Nephron progenitor cell (in vitro differentiated cells): Measurements from ENCODE around the gene LENG9.

Experiments
- DNase-seq: peaks from one replicate; pipeline ENCODE4 v3.0.0; 2021
- H3K27ac Mint-ChIP-seq: 2 replicates; pipeline ENCODE4 v1.8.0; 2021; ENCODE audit warnings: mild to moderate bottlenecking, moderate library complexity, mixed read lengths
- H3K27me3 Mint-ChIP-seq: 2 replicates; pipeline ENCODE4 v1.8.0; 2021; ENCODE audit warnings: mild to moderate bottlenecking, low read depth, mixed read lengths; ENCODE audit not compliant: poor library complexity
- H3K36me3 Mint-ChIP-seq: 2 replicates; pipeline ENCODE4 v1.8.0; 2021; ENCODE audit warnings: low read depth, mixed read lengths
- H3K4me1 Mint-ChIP-seq: 2 replicates; pipeline ENCODE4 v1.8.0; 2021; ENCODE audit warnings: mixed read lengths
- H3K4me3 Mint-ChIP-seq: 2 replicates; pipeline ENCODE4 v1.8.0; 2021; ENCODE audit warnings: mild to moderate bottlenecking, moderate library complexity, mixed read lengths
- H3K9me3 Mint-ChIP-seq: 2 replicates; pipeline ENCODE4 v1.8.0; 2021; ENCODE audit warnings: mild to moderate bottlenecking, moderate library complexity, mixed read lengths
- CTCF ChIP-seq: fragments of 200-600 bp; sonication (generic); IDR thresholded peaks from 2 replicates; pipeline ENCODE4 v1.5.0; 2021; ENCODE audit warnings: antibody characterized with exemption

LENG9 gene

DNA sequence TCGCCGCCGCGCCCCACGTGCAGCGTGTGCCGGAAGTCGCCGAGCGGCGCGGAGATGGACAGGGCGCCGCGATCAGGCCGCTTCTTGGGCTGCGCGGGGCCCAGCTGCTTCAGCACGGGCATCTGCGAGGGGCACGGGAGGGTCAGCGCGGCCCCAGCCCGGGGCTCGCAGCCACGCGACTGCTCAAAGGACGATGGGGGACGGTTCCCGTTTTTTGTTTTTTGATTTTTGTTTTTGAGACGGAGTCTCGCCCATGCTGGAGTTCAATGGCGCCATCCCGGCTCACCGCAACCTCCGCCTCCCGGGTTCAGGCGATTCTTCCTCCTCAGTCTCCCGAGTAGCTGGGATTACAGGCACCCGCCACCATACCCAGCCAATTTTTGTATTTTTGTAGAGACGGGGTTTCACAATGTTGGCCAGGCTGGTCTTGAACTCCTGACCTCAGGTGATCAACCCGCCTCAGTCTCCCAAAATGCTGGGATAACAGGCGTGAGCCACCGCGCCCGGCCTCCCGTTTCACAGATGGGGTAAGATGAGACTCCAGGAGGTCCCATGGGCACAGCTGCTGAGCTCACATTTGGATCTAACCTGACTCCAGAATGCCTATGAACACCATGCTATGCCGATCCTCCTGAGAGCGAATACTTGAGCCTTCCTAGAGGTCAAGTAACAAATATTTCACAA is 2.0 kb upstream of the LENG9 start:
- H3K27ac Mint-ChIP-seq = no peak overlapping the region
- TF ChIP-seq CTCF = no peak
- peaks cover 4% of the 10 kb centered on the region for H3K9me3 Mint-ChIP-seq

DNA sequence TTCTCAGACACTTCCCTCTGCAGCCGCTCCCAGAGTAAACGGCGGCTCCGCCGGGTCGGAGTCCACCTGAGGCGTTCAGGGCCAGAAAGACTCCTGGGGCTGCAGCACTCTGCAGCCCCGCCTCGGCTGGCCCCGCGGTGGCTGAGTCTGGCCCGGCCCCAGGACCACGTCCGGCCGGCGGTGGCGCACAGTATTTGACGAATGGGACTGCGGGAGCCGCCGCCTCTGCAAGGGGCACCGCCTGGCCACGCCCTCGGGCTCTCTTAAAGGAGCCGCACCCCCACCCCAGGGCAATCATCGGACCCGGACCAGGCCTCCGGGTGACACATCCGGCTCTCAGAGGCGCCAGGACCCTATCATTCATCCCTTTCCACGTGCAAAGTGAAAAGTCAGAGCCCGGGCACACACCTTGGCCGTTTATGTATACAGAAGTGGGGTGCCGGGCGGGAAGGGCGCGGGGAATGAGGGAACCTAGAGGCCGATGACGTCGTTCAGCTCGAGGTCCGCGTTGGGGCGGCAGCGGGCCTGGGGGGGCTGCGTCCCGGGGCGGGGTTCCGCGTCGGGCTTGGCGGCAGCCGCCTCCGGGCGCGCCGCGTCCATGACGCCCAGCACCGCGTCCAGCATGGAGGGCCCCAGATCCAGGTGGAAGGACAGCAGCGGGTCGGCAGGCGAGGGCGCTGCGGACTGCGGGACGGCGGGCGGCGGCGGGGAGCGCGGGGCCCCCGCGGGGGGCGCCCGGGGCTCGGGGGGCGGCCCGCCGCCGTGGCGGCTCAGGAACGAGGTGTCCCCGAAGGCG is 1.2 kb upstream of the LENG9 start:
- Mint-ChIP-seq H3K4me3 (peak overlapping the region; percentile 91), H3K4me1 (peaks cover 28% of the 10 kb centered on the region)

More for the DNA sequence above, 2.0 kb upstream of the LENG9 start:
- Mint-ChIP-seq H3K36me3 (no peaks in the 10 kb centered on the region), H3K4me3 (peak overlapping the region; percentile 64), H3K4me1 (peaks cover 33% of the 10 kb centered on the region), H3K27me3 (peaks cover 64% of the 10 kb centered on the region)
- DNase-seq = no peak

DNA sequence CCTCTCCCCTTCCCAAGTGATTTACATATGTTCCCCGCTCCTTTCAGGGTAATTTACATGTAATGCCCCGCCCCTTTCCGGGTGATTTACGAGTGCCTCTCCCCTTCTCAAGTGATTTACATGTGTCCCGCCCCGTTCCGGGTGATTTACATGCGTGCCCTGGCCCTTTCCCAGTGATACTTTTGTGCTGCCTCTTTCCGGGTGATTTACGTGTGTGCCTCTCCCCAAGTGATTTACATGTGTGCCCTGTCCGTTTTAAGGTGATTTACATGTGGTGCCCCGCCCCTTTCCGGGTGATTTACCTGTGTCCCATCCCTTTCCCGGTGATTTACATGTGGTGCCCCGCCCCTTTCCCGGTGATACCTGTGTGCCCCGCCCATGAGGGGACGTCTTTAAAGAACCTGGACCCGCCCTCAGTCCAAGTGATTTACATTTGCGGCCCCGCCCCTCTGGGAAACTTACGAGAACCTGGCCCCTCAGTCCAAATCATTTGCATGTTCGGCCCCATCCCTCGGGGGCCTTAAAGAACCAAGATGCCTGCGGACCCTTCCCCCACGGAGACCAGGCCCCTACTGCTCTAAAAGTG is 559 bp upstream of the LENG9 start:
- peaks cover 9% of the 10 kb centered on the region for H3K36me3 Mint-ChIP-seq
- H3K4me1 Mint-ChIP-seq = peaks cover 28% of the 10 kb centered on the region
- peak; percentile 89 for DNase-seq
- peaks cover 4% of the 10 kb centered on the region for H3K9me3 Mint-ChIP-seq
- TF ChIP-seq CTCF = no peak
- H3K4me3 Mint-ChIP-seq = peak overlapping the region; percentile 91
- peak overlapping the region; percentile 99 for H3K27ac Mint-ChIP-seq
- peaks cover 50% of the 10 kb centered on the region for H3K27me3 Mint-ChIP-seq

More for the DNA sequence above, 1.2 kb upstream of the LENG9 start:
- peaks cover 57% of the 10 kb centered on the region for H3K27me3 Mint-ChIP-seq
- TF ChIP-seq CTCF = no peak
- peak; percentile 88 for DNase-seq
- peaks cover 4% of the 10 kb centered on the region for H3K9me3 Mint-ChIP-seq
- H3K36me3 Mint-ChIP-seq = peaks cover 3% of the 10 kb centered on the region
- peak overlapping the region; percentile 99 for H3K27ac Mint-ChIP-seq

DNA sequence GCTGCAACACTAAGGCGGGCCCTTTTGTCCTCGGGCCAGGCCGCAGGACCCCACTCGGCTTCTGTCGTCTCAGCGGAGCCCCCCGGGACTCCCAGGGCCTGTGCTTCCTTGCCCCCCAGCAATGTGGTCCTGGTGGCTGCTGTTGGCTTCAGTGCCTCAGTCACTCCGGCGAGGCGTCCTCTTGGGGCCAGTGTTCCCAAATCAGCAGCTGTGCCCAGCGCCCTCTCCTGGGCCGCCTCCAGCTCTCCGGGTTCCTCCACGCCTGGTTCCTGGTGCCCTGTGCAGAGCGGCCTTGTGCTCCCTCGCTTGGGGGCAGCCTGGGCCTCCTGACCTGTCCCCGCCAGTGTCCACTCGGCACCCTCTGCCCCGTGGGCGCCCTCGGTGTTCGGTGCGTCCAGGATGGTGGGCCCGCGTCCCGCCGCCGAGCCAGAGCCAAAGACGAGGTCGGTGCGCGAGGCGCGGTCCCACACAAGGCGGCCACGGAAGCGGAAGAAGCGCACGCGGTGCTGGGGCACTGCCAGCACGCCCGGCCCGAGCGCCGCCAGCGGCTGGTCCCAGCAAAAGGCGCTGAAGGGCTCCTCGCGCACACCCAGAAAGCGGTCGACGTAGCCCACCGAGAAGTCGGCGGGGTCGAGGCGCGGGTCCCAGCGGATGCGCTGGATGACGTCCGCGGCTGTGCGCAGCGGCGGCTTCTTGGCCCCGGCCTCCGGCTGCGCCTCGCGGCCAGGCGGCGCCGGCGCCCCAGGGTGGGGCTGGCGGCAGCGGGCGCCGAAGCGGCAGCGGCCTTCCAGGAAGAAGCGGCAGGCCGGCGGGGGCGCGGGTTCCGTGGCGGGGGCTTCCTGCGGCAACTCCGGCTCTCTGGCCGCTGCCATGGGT is 685 bp downstream of the LENG9 start:
- H3K27ac Mint-ChIP-seq = no peak overlapping the region
- peaks cover 32% of the 10 kb centered on the region for H3K4me1 Mint-ChIP-seq
- peak; percentile 59 for DNase-seq
- peak overlapping the region; percentile 34 for H3K4me3 Mint-ChIP-seq
- H3K36me3 Mint-ChIP-seq = peaks cover 21% of the 10 kb centered on the region
- peaks cover 4% of the 10 kb centered on the region for H3K9me3 Mint-ChIP-seq
- TF ChIP-seq CTCF = no peak
- H3K27me3 Mint-ChIP-seq = peaks cover 38% of the 10 kb centered on the region

- H3K4me3 Mint-ChIP-seq = peak overlapping the region; percentile 61
- peaks cover 25% of the 10 kb centered on the region for H3K36me3 Mint-ChIP-seq
- no peak for DNase-seq
- H3K9me3 Mint-ChIP-seq = peaks cover 4% of the 10 kb centered on the region
- TF ChIP-seq CTCF = no peak
- peak overlapping the region; percentile 57 for H3K27ac Mint-ChIP-seq
- H3K27me3 Mint-ChIP-seq = peaks cover 30% of the 10 kb centered on the region
- H3K4me1 Mint-ChIP-seq = peaks cover 32% of the 10 kb centered on the region
Observed at GRCh38 chr19:54462047-54462654, 1.4 kb downstream of the LENG9 start.
